K562 (cell line): ENCODE measurements around the gene SLC39A9. TPM values are rescaled to one million over a fixed set of nuclear protein-coding genes. Genes with fewer than 3 reads are reported as not detected.

ENCODE experiments used
- ATAC-seq: fragments of 200-7000 bp; cut with Tn5 transposase; 3 replicates; pipeline ENCODE4 v1.9.1; 2020; ENCODE audit warnings: moderate library complexity
- BruUV-seq: library from RNA; stranded (reverse); fragments of 400-500 nt; replicated peaks from 2 replicates; lab custom pipeline; 2021; lab: Mats Ljungman, UMichigan
- CTCF ChIA-PET: fragments of 300-600 bp; formaldehyde crosslinking; extraction: SDS; loops from one replicate; lab custom pipeline; 2021; ENCODE audit warnings: low intra/inter-chr PET ratio; lab: Yijun Ruan, JAX
- POLR2A ChIA-PET: fragments of 300-600, 350-650 bp; sonication (Branson Sonifier 250); formaldehyde crosslinking; extraction: SDS; loops from one replicate; lab custom pipeline; 2021; ENCODE audit warnings: antibody characterized with exemption, inconsistent platforms; lab: Yijun Ruan, JAX
- DNase-seq, 4 experiments: peaks; one replicate each; pipeline versions ENCODE4 v3.0.0 to v3.0.0-alpha.2; 2011 to 2018; ENCODE audit warnings: low spot score in 3 of 4, mixed read lengths in 3 of 4; ENCODE audit errors: extremely low read depth in 1 of 4
- FAIRE-seq: peaks from 2 replicates; lab custom pipeline; 2011; peaks lifted over from hg19 to GRCh38; lab: Jason Lieb, UNC
- H2AFZ ChIP-seq: 2 replicates; pipeline ENCODE4 v1.6.0; 2011; ENCODE audit warnings: low read depth, low read length, control low read depth, inconsistent platforms
- H3K27ac ChIP-seq: fragments of 200-600 bp; 3 replicates; pipeline ENCODE4 v1.8.0; 2011; ENCODE audit warnings: low read depth, mild to moderate bottlenecking, control low read depth, inconsistent platforms, low read length, moderate library complexity, mixed read lengths; ENCODE audit errors: extremely low read depth
- H3K27me3 ChIP-seq, 2 experiments: fragments of 300-600 bp in 1 of 2; 2 replicates in 1 of 2; 3 replicates in 1 of 2; pipeline versions ENCODE4 v1.6.0 to v1.8.0; 2011; ENCODE audit warnings: inconsistent platforms in 2 of 2, low read length in 2 of 2, mild to moderate bottlenecking in 1 of 2, mixed read lengths in 1 of 2, moderate library complexity in 1 of 2; ENCODE audit not compliant: control insufficient read depth in 2 of 2, insufficient read depth in 2 of 2
- H3K36me3 ChIP-seq: fragments of 300-600 bp; 3 replicates; pipeline ENCODE4 v1.8.0; 2011; ENCODE audit warnings: mild to moderate bottlenecking, low read length, inconsistent platforms; ENCODE audit not compliant: control insufficient read depth, insufficient read depth
- H3K4me1 ChIP-seq, 2 experiments: fragments of 200-600 bp in 1 of 2; replicated peaks in 1 of 2; 2 replicates in 1 of 2; 3 replicates in 1 of 2; pipeline versions ENCODE4 v1.5.1 to v1.8.0; 2011; ENCODE audit warnings: inconsistent platforms in 2 of 2, low read length in 2 of 2, mild to moderate bottlenecking in 1 of 2, mixed read lengths in 1 of 2, moderate library complexity in 1 of 2; ENCODE audit not compliant: control insufficient read depth in 2 of 2, insufficient read depth in 2 of 2
- H3K4me2 ChIP-seq: 2 replicates; pipeline ENCODE4 v1.6.1; 2011; ENCODE audit warnings: low read length, control low read depth, inconsistent platforms, mixed read lengths; ENCODE audit not compliant: insufficient read depth
- H3K4me3 ChIP-seq: fragments of 200-600 bp; sonication (generic), shearing (Covaris generic); 2 replicates; pipeline ENCODE4 v1.5.1; 2016; ENCODE audit warnings: control low read depth, inconsistent platforms
- H3K79me2 ChIP-seq: fragments of 200-600 bp; 3 replicates; pipeline ENCODE4 v1.8.0; 2011; ENCODE audit warnings: low read length, inconsistent platforms; ENCODE audit not compliant: control insufficient read depth, insufficient read depth
- H3K9ac ChIP-seq, 2 experiments: 2 replicates each; pipeline versions ENCODE4 v1.6.0 to v1.6.1; 2011; ENCODE audit warnings: low read depth in 2 of 2, low read length in 2 of 2, control low read depth in 1 of 2, inconsistent platforms in 1 of 2, mild to moderate bottlenecking in 1 of 2, mixed read lengths in 1 of 2; ENCODE audit not compliant: insufficient read depth in 1 of 2
- H3K9me1 ChIP-seq: one replicate; pipeline ENCODE4 v1.6.0; 2011; ENCODE audit warnings: inconsistent platforms, mild to moderate bottlenecking, low read length, moderate library complexity; ENCODE audit not compliant: control insufficient read depth, insufficient read depth
- H3K9me3 ChIP-seq: replicated peaks from 2 replicates; pipeline ENCODE4 v1.5.1; 2011; ENCODE audit warnings: low read depth, low read length, inconsistent platforms; ENCODE audit not compliant: control insufficient read depth, insufficient read depth
- H4K20me1 ChIP-seq: replicated peaks from 2 replicates; pipeline ENCODE4 v1.6.1; 2011; ENCODE audit warnings: low read length, inconsistent platforms, mixed read lengths; ENCODE audit not compliant: control insufficient read depth, insufficient read depth
- BCLAF1 ChIP-seq, 2 experiments: fragments of 450-650 bp in 1 of 2; IDR thresholded peaks; 2 replicates each; pipeline ENCODE4 v1.6.1; 2011 to 2017; ENCODE audit warnings: low read depth in 2 of 2, antibody characterized with exemption in 1 of 2, borderline replicate concordance in 1 of 2, low read length in 1 of 2, mild to moderate bottlenecking in 1 of 2, mixed read lengths in 1 of 2; ENCODE audit not compliant: control insufficient read depth in 1 of 2
- CAMTA2 ChIP-seq: fragments of 250-450 bp; sonication (Bioruptor Pico); conservative IDR thresholded peaks from 2 replicates; pipeline ENCODE4 v1.5.1; 2022
- ETV6 ChIP-seq, 3 experiments: fragments of 150-350 bp in 1 of 3; sonication (generic) in 1 of 3; formaldehyde crosslinking in 1 of 3; IDR thresholded peaks; 2 replicates each; pipeline versions ENCODE4 v1.6.1 to v1.8.0; 2014 to 2022; ENCODE audit warnings: borderline replicate concordance in 2 of 3, low read depth in 2 of 3, antibody characterized with exemption in 1 of 3, low read length in 1 of 3, mild to moderate bottlenecking in 1 of 3, missing genetic modification reagents in 1 of 3
- NFRKB ChIP-seq: fragments of 450-650 bp; IDR thresholded peaks from 2 replicates; pipeline ENCODE4 v1.6.1; 2016; ENCODE audit warnings: low read depth
- POLR2AphosphoS5 ChIP-seq: IDR thresholded peaks from 2 replicates; pipeline ENCODE4 v1.6.1; 2011; ENCODE audit warnings: mild to moderate bottlenecking, low read depth, low read length, moderate library complexity; ENCODE audit not compliant: control insufficient read depth, insufficient read depth
- PRDM10 ChIP-seq: fragments of 450-650 bp; IDR thresholded peaks from 2 replicates; pipeline ENCODE4 v1.6.1; 2018; ENCODE audit not compliant: partially characterized antibody
- SMAD1 ChIP-seq: fragments of 150-350 bp; IDR thresholded peaks from 2 replicates; pipeline ENCODE4 v1.6.1; 2014; ENCODE audit warnings: low read length, low read depth; ENCODE audit not compliant: partially characterized antibody
- SUPT5H ChIP-seq: fragments of 450-650 bp; IDR thresholded peaks from 2 replicates; pipeline ENCODE4 v1.6.1; 2016
- THRA ChIP-seq: fragments of 450-650 bp; IDR thresholded peaks from 2 replicates; pipeline ENCODE4 v1.6.1; 2017; ENCODE audit warnings: mild to moderate bottlenecking, moderate library complexity
- WGBS: fragments of 100-300 bp; shearing (Covaris generic); methylation state at CpG from one replicate; pipeline ENCODE4 v1.1.6; 2016; ENCODE audit warnings: low coverage, mixed read lengths; ENCODE audit not compliant: insufficient coverage; ENCODE audit errors: missing lambda C conversion rate; 5-methylcytosine and 5-hydroxymethylcytosine counted together
- in situ Hi-C: fragments of 300-500 bp; cut with MboI; formaldehyde crosslinking; loops from 4 replicates; pipeline ENCODE4 v1.15.0; 2018; ENCODE audit warnings: inconsistent platforms, mixed read lengths
- intact Hi-C: fragments of 100-400 bp; cut with micrococcal nuclease; formaldehyde crosslinking; loops from 2 replicates; pipeline ENCODE4 v1.14.2; 2022
- polyA plus RNA-seq, 8 experiments: library from polyadenylated mRNA; depleted of rRNA in 4 of 8; stranded (reverse) in 5 of 8; unstranded in 3 of 8; fragments of >200 nt; fragmentation: Nextera tagmentation in 2 of 8; fragmentation: Illumina TruSeq in 1 of 8; extraction: Ambion mirVana in 2 of 8; extraction: Trizol in 1 of 8; gene quantifications; 2 replicates each; pipeline versions ENCODE4 v1.2.1 to v1.2.3, GENCODE V29; 2011 to 2014; ENCODE audit warnings: inconsistent platforms in 1 of 8, missing spikeins in 1 of 8
- total RNA-seq, 7 experiments: library from RNA; depleted of rRNA in 6 of 7; stranded (reverse); fragments of >200 nt in 6 of 7; fragmentation: Illumina TruSeq in 2 of 7; extraction: Trizol in 2 of 7; gene quantifications; 2 replicates each; pipeline versions ENCODE4 v1.2.1 to v1.2.3, GENCODE V29; 2011 to 2021; ENCODE audit warnings: low replicate concordance in 1 of 7

The SLC39A9 gene
- total and polyA plus RNA-seq, 9 of the 15 experiments (the other 6 are each of a cell fraction or from before 2014, with no cell fraction given): 18.4 to 66.0 (median 32.5) TPM

GRCh38 chr14:69491193-69491592 lies 92.7 kb downstream of the SLC39A9 start:
- no TSS peak for BruUV-seq
- ChIA-PET POLR2A (no interaction called here), CTCF (no interaction called here)
- Histone ChIP-seq H4K20me1 (no peaks in the 10 kb centered on the region), H3K4me2 (no peak overlapping the region), H3K36me3 (no peaks in the 10 kb centered on the region), H3K9me1 (no peaks in the 10 kb centered on the region), H3K4me1 (no peaks in the 10 kb centered on the region), H3K79me2 (no peaks in the 10 kb centered on the region), H3K27ac (no peak overlapping the region), H3K4me3 (no peak overlapping the region), H3K27me3 (peaks cover 0 to 6% of the 10 kb centered on the region in 2 experiments; a peak in 4 of 5 replicates), H2AFZ (no peak overlapping the region), H3K9me3 (no peaks in the 10 kb centered on the region), H3K9ac (no peak overlapping the region)
- no peak for FAIRE-seq
- intact Hi-C loops: no loop called here
- no peak for DNase-seq
- no peak for ATAC-seq
- in situ Hi-C loops: no loop called here
- no peak for TF ChIP-seq ETV6 (IDR thresholded peaks at IDR 0.05; ENCODE audit: borderline replicate concordance in 1 of 2, low read depth in 2 of 2, low read length in 1 of 2)
- no peak for TF ChIP-seq ETV6 (CRISPR knock-in tag; IDR thresholded peaks at IDR 0.05; ENCODE audit: borderline replicate concordance)
- no peak for TF ChIP-seq NFRKB
- no peak for TF ChIP-seq CAMTA2
- no peak for TF ChIP-seq SMAD1
- TF ChIP-seq BCLAF1 (IDR thresholded peaks at IDR 0.05; ENCODE audit: borderline replicate concordance in 1 of 2, control insufficient read depth in 1 of 2, low read depth in 2 of 2, low read length in 1 of 2): no peak
- TF ChIP-seq PRDM10: no peak
- TF ChIP-seq POLR2AphosphoS5: no peak
- no peak for TF ChIP-seq THRA
- TF ChIP-seq SUPT5H: no peak
- TF ChIP-seq, all 486 proteins: peak for 0
- 0% methylated on average over 3 of the region's 3 CpGs for WGBS
